SU-DHL-6 (cell line): ENCODE measurements around the gene PTGER3.

Experiments used
- H2AFZ ChIP-seq: fragments of 200-600 bp; sonication (generic); 2 replicates; pipeline ENCODE4 v1.6.1; 2014; ENCODE audit warnings: low read depth, mild to moderate bottlenecking, moderate library complexity, mixed read lengths, antibody characterized with exemption, low read length; ENCODE audit not compliant: severe bottlenecking
- H3F3A ChIP-seq: fragments of 200-600 bp; shearing (Covaris generic); 2 replicates; pipeline ENCODE4 v1.6.0; 2016; ENCODE audit warnings: antibody characterized with exemption, mild to moderate bottlenecking; ENCODE audit not compliant: insufficient read depth
- H3K27ac ChIP-seq: fragments of 200-600 bp; sonication (generic); 2 replicates; pipeline ENCODE4 v1.5.1; 2016; ENCODE audit warnings: low read depth, mild to moderate bottlenecking, low read length, moderate library complexity, mixed read lengths
- H3K27me3 ChIP-seq: fragments of 200-600 bp; sonication (generic), shearing (Covaris generic); 2 replicates; pipeline ENCODE4 v1.6.0; 2014; ENCODE audit warnings: mild to moderate bottlenecking, low read length
- H3K36me3 ChIP-seq: fragments of 200-600 bp; sonication (generic); 2 replicates; pipeline ENCODE4 v1.6.1; 2014; ENCODE audit warnings: mild to moderate bottlenecking, low read length, mixed read lengths
- H3K4me2 ChIP-seq: fragments of 300-600, 200-600 bp; shearing (Covaris generic), sonication (generic); 2 replicates; pipeline ENCODE4 v1.6.0; 2014; ENCODE audit warnings: low read length, low read depth, mild to moderate bottlenecking; ENCODE audit not compliant: poor library complexity, severe bottlenecking
- H3K4me3 ChIP-seq: fragments of 200-600 bp; sonication (generic); 2 replicates; pipeline ENCODE4 v1.5.1; 2014; ENCODE audit warnings: antibody characterized with exemption, low read length, mild to moderate bottlenecking, mixed read lengths; ENCODE audit not compliant: insufficient read depth, poor library complexity, severe bottlenecking
- H3K79me2 ChIP-seq: fragments of 200-600 bp; sonication (generic); 2 replicates; pipeline ENCODE4 v1.6.1; 2014; ENCODE audit warnings: mild to moderate bottlenecking, low read length, moderate library complexity; ENCODE audit not compliant: insufficient read depth
- H3K9ac ChIP-seq: fragments of 200-600 bp; sonication (generic); 2 replicates; pipeline ENCODE4 v1.7.0; 2014; ENCODE audit warnings: mild to moderate bottlenecking, low read length
- H3K9me2 ChIP-seq: fragments of 200-600 bp; sonication (generic); replicated peaks from 2 replicates; pipeline ENCODE4 v1.6.1; 2014; ENCODE audit warnings: low read length; ENCODE audit not compliant: insufficient read depth
- H3K9me3 ChIP-seq: fragments of 200-600 bp; sonication (generic); 2 replicates; pipeline ENCODE4 v1.6.1; 2014; ENCODE audit warnings: low read length, mixed read lengths; ENCODE audit not compliant: insufficient read depth
- H4K20me1 ChIP-seq: fragments of 200-600 bp; sonication (generic); 2 replicates; pipeline ENCODE4 v1.6.1; 2014; ENCODE audit warnings: low read depth, mild to moderate bottlenecking, antibody characterized with exemption, low read length, moderate library complexity, mixed read lengths
- CTCF ChIP-seq: fragments of 200-600 bp; sonication (generic); IDR thresholded peaks from one replicate; pipeline ENCODE4 v1.5.1; 2017; ENCODE audit warnings: antibody characterized with exemption, mild to moderate bottlenecking, low read length, moderate library complexity; ENCODE audit not compliant: insufficient read depth, poor library complexity, severe bottlenecking
- EZH2phosphoT487 ChIP-seq: fragments of 200-600 bp; sonication (generic), shearing (Covaris generic); conservative IDR thresholded peaks from 2 replicates; pipeline ENCODE4 v1.6.1; 2018; ENCODE audit warnings: mild to moderate bottlenecking, antibody characterized with exemption, low read length, moderate library complexity, mixed read lengths

PTGER3 gene

DNA sequence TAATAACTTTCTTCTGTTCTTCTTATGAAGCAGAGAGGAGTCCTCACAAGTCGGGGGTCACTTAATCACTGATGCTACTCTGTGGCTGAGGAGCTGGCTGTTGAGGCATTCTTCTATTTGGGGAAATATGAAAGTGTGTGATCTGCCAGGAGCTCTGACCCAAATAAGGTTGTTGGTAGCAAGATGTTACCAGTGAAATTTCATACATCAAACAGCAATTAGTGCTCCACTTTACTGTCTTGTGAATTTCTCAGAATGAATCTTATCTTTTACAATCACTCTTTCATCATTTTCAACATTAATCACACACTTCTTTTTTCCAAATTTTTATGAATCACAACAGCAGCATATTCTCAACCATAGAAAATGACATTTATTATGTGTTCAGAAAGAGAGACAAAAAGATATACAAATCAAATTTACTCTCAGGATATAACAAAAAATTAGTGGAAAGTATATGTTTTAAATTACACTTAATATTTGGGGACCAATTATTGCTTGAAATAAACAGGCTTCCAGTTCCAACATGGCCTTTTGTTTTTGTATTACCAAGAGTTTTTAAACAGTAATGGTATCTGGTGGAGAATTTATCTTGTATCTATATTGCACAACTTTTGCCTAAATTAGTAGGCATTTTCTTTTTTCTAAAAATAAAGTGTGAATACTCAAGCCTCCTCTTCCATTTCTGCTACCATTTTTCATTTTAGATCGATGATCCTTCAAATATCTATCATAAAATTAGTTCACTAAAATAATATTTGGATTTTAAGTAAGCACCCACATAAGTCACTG is 9.6 kb downstream of the PTGER3 start:
- Histone ChIP-seq H3K27me3 (no peaks in the 10 kb centered on the region), H3K9me3 (no peaks in the 10 kb centered on the region), H3K4me2 (no peak overlapping the region), H3F3A (no peaks in the 10 kb centered on the region), H3K27ac (no peak overlapping the region), H2AFZ (no peak overlapping the region), H3K36me3 (no peaks in the 10 kb centered on the region), H4K20me1 (no peaks in the 10 kb centered on the region), H3K9me2 (no peaks in the 10 kb centered on the region), H3K4me3 (no peak overlapping the region), H3K79me2 (no peaks in the 10 kb centered on the region), H3K9ac (no peak overlapping the region)
- no peak for TF ChIP-seq EZH2phosphoT487

DNA sequence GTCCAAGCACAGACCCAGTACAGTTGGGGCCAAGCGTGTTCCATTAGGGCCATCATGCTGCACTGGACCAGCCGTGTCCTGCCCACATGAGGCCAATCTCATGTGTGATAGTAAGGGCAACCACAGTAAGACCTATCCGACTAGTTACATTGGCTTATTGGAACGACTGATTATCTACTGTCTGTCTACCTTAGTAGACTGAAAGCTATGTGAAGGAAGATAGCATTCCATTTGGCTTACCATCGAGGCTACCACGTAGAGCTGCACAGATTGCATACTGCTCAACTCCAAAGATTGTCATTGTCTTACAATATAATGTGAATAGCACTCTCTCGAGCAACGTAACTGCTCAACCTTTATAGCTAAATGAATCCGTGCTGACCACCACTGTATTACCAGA is 10.6 kb downstream of the PTGER3 start:
- no peaks in the 10 kb centered on the region for H3K79me2 ChIP-seq
- no peaks in the 10 kb centered on the region for H4K20me1 ChIP-seq
- H3K27me3 ChIP-seq: no peaks in the 10 kb centered on the region
- no peak overlapping the region for H3K27ac ChIP-seq
- TF ChIP-seq CTCF (no peak), EZH2phosphoT487 (no peak)
- H3F3A ChIP-seq: no peaks in the 10 kb centered on the region
- H3K9ac ChIP-seq: no peak overlapping the region
- no peaks in the 10 kb centered on the region for H3K36me3 ChIP-seq
- no peak overlapping the region for H2AFZ ChIP-seq
- no peak overlapping the region for H3K4me2 ChIP-seq
- no peak overlapping the region for H3K4me3 ChIP-seq
- no peaks in the 10 kb centered on the region for H3K9me2 ChIP-seq
- H3K9me3 ChIP-seq: no peaks in the 10 kb centered on the region

DNA sequence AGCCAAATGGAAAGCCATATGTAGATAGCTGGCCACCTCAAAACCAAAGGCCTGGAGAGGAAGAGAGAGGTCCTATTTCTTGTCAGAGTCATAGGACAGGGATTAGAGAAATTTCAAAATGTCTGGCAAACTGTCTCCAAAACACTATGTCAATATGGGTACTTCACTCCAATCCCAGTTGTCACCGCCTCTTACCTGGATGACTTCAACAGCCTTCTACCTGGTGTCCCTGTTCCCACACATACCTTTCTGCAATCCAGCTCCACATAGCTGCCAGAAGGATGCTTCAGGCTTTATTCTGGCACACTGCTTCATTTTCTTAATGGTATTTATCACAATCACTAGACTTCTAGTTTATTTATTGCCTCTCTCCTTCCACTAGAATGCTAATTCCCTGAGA is 14.5 kb downstream of the PTGER3 start:
- Histone ChIP-seq H3K4me2 (no peak overlapping the region), H3K9ac (no peak overlapping the region), H3F3A (no peaks in the 10 kb centered on the region), H3K27me3 (no peaks in the 10 kb centered on the region), H3K9me2 (no peaks in the 10 kb centered on the region), H3K27ac (no peak overlapping the region), H4K20me1 (no peaks in the 10 kb centered on the region), H3K4me3 (no peak overlapping the region), H3K36me3 (no peaks in the 10 kb centered on the region), H2AFZ (no peak overlapping the region), H3K79me2 (no peaks in the 10 kb centered on the region), H3K9me3 (no peaks in the 10 kb centered on the region)
- TF ChIP-seq EZH2phosphoT487 (no peak), CTCF (no peak)

GRCh38 chr1:71031426-71031825 is 16.2 kb downstream of the PTGER3 start:
- Histone ChIP-seq H3F3A (no peaks in the 10 kb centered on the region), H3K9me3 (no peaks in the 10 kb centered on the region), H4K20me1 (no peaks in the 10 kb centered on the region), H3K27me3 (no peaks in the 10 kb centered on the region), H3K9ac (no peak overlapping the region), H3K27ac (no peak overlapping the region), H3K4me3 (no peak overlapping the region), H3K4me2 (no peak overlapping the region), H2AFZ (no peak overlapping the region), H3K9me2 (no peaks in the 10 kb centered on the region), H3K79me2 (no peaks in the 10 kb centered on the region), H3K36me3 (no peaks in the 10 kb centered on the region)
- TF ChIP-seq CTCF: no peak
- no peak for TF ChIP-seq EZH2phosphoT487
